DOHH2 (cell line): ENCODE data around the gene LY6G5C.

Source experiments
- H3F3A ChIP-seq: fragments of 200-600 bp; sonication (generic), shearing (Covaris generic); 2 replicates; pipeline ENCODE4 v1.6.0; 2016; ENCODE audit warnings: antibody characterized with exemption, mild to moderate bottlenecking; ENCODE audit not compliant: control insufficient read depth, insufficient read depth
- H3K27ac ChIP-seq: fragments of 200-600 bp; sonication (generic); 2 replicates; pipeline ENCODE4 v1.5.1; 2014; ENCODE audit warnings: low read depth, mild to moderate bottlenecking, low read length, moderate library complexity
- H3K27me3 ChIP-seq: fragments of 200-600 bp; sonication (generic); 2 replicates; pipeline ENCODE4 v1.6.1; 2014; ENCODE audit warnings: mild to moderate bottlenecking, low read length, mixed read lengths; ENCODE audit not compliant: control insufficient read depth
- H3K36me3 ChIP-seq: fragments of 200-600 bp; sonication (generic); 2 replicates; pipeline ENCODE4 v1.6.1; 2014; ENCODE audit warnings: mild to moderate bottlenecking, low read length, moderate library complexity, mixed read lengths; ENCODE audit not compliant: control insufficient read depth
- H3K4me1 ChIP-seq: fragments of 200-600 bp; sonication (generic); 2 replicates; pipeline ENCODE4 v1.6.1; 2014; ENCODE audit warnings: mild to moderate bottlenecking, low read length, mixed read lengths; ENCODE audit not compliant: control insufficient read depth
- H3K4me2 ChIP-seq: fragments of 200-600 bp; sonication (generic); 2 replicates; pipeline ENCODE4 v1.6.0; 2014; ENCODE audit warnings: mild to moderate bottlenecking, low read length, moderate library complexity
- H3K4me3 ChIP-seq: fragments of 200-600 bp; sonication (generic); 2 replicates; pipeline ENCODE4 v1.5.1; 2014; ENCODE audit warnings: mild to moderate bottlenecking, low read length, mixed read lengths
- H3K79me2 ChIP-seq: fragments of 200-600 bp; sonication (generic); 2 replicates; pipeline ENCODE4 v1.6.1; 2014; ENCODE audit warnings: mild to moderate bottlenecking, low read length, mixed read lengths; ENCODE audit not compliant: control insufficient read depth
- H3K9me2 ChIP-seq: fragments of 200-600 bp; sonication (generic); replicated peaks from 2 replicates; pipeline ENCODE4 v1.6.1; 2014; ENCODE audit warnings: mild to moderate bottlenecking, low read length, mixed read lengths; ENCODE audit not compliant: control insufficient read depth
- H3K9me3 ChIP-seq: fragments of 200-600 bp; sonication (generic); 2 replicates; pipeline ENCODE4 v1.6.1; 2014; ENCODE audit warnings: antibody characterized with exemption, low read length, mixed read lengths; ENCODE audit not compliant: control insufficient read depth, insufficient read depth
- H4K20me1 ChIP-seq: fragments of 200-600 bp; sonication (generic); 2 replicates; pipeline ENCODE4 v1.6.0; 2014; ENCODE audit warnings: low read depth, mild to moderate bottlenecking, antibody characterized with exemption, low read length, moderate library complexity; ENCODE audit not compliant: control insufficient read depth, insufficient read depth
- CTCF ChIP-seq: fragments of 200-600 bp; sonication (generic); IDR thresholded peaks from one replicate; pipeline ENCODE4 v1.5.1; 2014; ENCODE audit warnings: antibody characterized with exemption, mild to moderate bottlenecking, low read depth, low read length; ENCODE audit not compliant: poor library complexity, severe bottlenecking
- EZH2phosphoT487 ChIP-seq: fragments of 200-600 bp; sonication (generic); IDR thresholded peaks from 2 replicates; pipeline ENCODE4 v1.6.1; 2017; ENCODE audit warnings: borderline replicate concordance, mild to moderate bottlenecking, antibody characterized with exemption, low read length, moderate library complexity, mixed read lengths

The LY6G5C gene

GRCh38 chr6:31691564-31692108 lies 10.8 kb upstream of the LY6G5C start:
- peaks cover 15% of the 10 kb centered on the region for H3K4me1 ChIP-seq

GRCh38 chr6:31691078-31691463 lies 10.2 kb upstream of the LY6G5C start:
- Histone ChIP-seq H3K4me2 (no peak overlapping the region), H3K79me2 (no peaks in the 10 kb centered on the region), H4K20me1 (no peaks in the 10 kb centered on the region), H3K36me3 (peaks cover 60% of the 10 kb centered on the region), H3K9me3 (no peaks in the 10 kb centered on the region), H3K27ac (no peak overlapping the region), H3K4me3 (no peak overlapping the region), H3K4me1 (peaks cover 15% of the 10 kb centered on the region), H3K9me2 (no peaks in the 10 kb centered on the region), H3K27me3 (no peaks in the 10 kb centered on the region), H3F3A (no peaks in the 10 kb centered on the region; the same call in 1 of the 2 replicates)
- TF ChIP-seq EZH2phosphoT487 (no peak), CTCF (no peak)

More at GRCh38 chr6:31691564-31692108, 10.8 kb upstream of the LY6G5C start:
- Histone ChIP-seq H3K9me3 (no peaks in the 10 kb centered on the region), H3K4me2 (no peak overlapping the region), H3K9me2 (no peaks in the 10 kb centered on the region), H4K20me1 (no peaks in the 10 kb centered on the region), H3K4me3 (no peak overlapping the region), H3K36me3 (peaks cover 60% of the 10 kb centered on the region), H3F3A (no peaks in the 10 kb centered on the region; the same call in 1 of the 2 replicates), H3K27me3 (no peaks in the 10 kb centered on the region), H3K79me2 (no peaks in the 10 kb centered on the region), H3K27ac (no peak overlapping the region)
- TF ChIP-seq CTCF (no peak), EZH2phosphoT487 (no peak)

- peaks cover 60% of the 10 kb centered on the region for H3K36me3 ChIP-seq
- no peak overlapping the region for H3K27ac ChIP-seq
- H3F3A ChIP-seq, result no peaks in the 10 kb centered on the region; the same call in 1 of the 2 replicates
- no peaks in the 10 kb centered on the region for H3K9me2 ChIP-seq
- H3K79me2 ChIP-seq, result no peaks in the 10 kb centered on the region
- no peaks in the 10 kb centered on the region for H3K9me3 ChIP-seq
- H3K27me3 ChIP-seq, result no peaks in the 10 kb centered on the region
- TF ChIP-seq EZH2phosphoT487, result no peak
- TF ChIP-seq CTCF, result no peak
- no peaks in the 10 kb centered on the region for H4K20me1 ChIP-seq
- H3K4me3 ChIP-seq, result no peak overlapping the region
- peaks cover 15% of the 10 kb centered on the region for H3K4me1 ChIP-seq
- peak overlapping the region; percentile 49; the same call in 1 of the 2 replicates for H3K4me2 ChIP-seq
These were observed 9.6 kb upstream of the LY6G5C start for GRCh38 chr6:31690231-31691077.
